Left lung (tissue), 10 donors: Measurements from ENCODE around the gene NMNAT3. TPM values are rescaled to one million over a fixed set of nuclear protein-coding genes. Genes with fewer than 3 reads are reported as not detected.

ENCODE experiments used
- ATAC-seq: fragments of 200-7000 bp; cut with Tn5 transposase; one replicate; pipeline ENCODE4 v1.9.1; 2020; ENCODE audit warnings: moderate library complexity
- DNase-seq, 4 donors: peaks; one replicate each; pipeline ENCODE4 v3.0.0-alpha.2; 2013 to 2020
- H3K27ac ChIP-seq, 2 donors: fragments of 200-600 bp; sonication (generic) in 1 of 2; one replicate each; pipeline versions ENCODE4 v1.5.0 to v1.8.0; 2020 to 2021
- H3K27me3 ChIP-seq, 2 donors: fragments of 200-600 bp; sonication (generic) in 1 of 2; one replicate each; pipeline versions ENCODE4 v1.5.0 to v1.8.0; 2020 to 2021
- H3K36me3 ChIP-seq, 2 donors: fragments of 200-600 bp; sonication (generic) in 1 of 2; one replicate each; pipeline versions ENCODE4 v1.5.0 to v1.8.0; 2020 to 2021
- H3K4me1 ChIP-seq, 2 donors: fragments of 200-600 bp; one replicate each; pipeline ENCODE4 v1.8.0; 2021
- H3K4me3 ChIP-seq, 2 donors: fragments of 200-600 bp; sonication (generic) in 1 of 2; one replicate each; pipeline versions ENCODE4 v1.5.0 to v1.8.0; 2020 to 2021; ENCODE audit warnings: mild to moderate bottlenecking in 1 of 2
- H3K9me3 ChIP-seq, 2 donors: fragments of 200-600 bp; sonication (generic) in 1 of 2; one replicate each; pipeline versions ENCODE4 v1.5.0 to v1.8.0; 2020 to 2021
- CTCF ChIP-seq, 2 donors: fragments of 200-600 bp; sonication (generic) in 1 of 2; IDR thresholded peaks; one replicate each; pipeline versions ENCODE4 v1.5.0 to v1.8.0; 2021; ENCODE audit warnings: antibody characterized with exemption in 2 of 2
- intact Hi-C, 2 donors: fragments of 100-400 bp; cut with DNase I; formaldehyde crosslinking; loops; one replicate each; pipeline versions ENCODE4 v1.11.2 to v1.14.2; 2022
- polyA plus RNA-seq, 6 donors: library from polyadenylated mRNA; unstranded; fragments of 120-200 nt; gene quantifications; one replicate each; pipeline ENCODE4 v1.2.1, GENCODE V29; 2013; ENCODE audit not compliant: insufficient read length in 6 of 6
- total RNA-seq, 2 donors: library from RNA; stranded (reverse); fragmentation: NEBNext Ultra II Directional; extraction: Animal tissue kit (Norgen Biotek cat#: 25700); gene quantifications; one replicate each; pipeline ENCODE4 v1.2.1, GENCODE V29; 2021
- donor health status: DM: no; HTN: yes; CAD: no.
- donor health status: DM: no; HTN: no; CAD: no.

Gene NMNAT3
- total and polyA plus RNA-seq, 8 donors: 3.2 to 8.0 (median 6.0) TPM

DNA sequence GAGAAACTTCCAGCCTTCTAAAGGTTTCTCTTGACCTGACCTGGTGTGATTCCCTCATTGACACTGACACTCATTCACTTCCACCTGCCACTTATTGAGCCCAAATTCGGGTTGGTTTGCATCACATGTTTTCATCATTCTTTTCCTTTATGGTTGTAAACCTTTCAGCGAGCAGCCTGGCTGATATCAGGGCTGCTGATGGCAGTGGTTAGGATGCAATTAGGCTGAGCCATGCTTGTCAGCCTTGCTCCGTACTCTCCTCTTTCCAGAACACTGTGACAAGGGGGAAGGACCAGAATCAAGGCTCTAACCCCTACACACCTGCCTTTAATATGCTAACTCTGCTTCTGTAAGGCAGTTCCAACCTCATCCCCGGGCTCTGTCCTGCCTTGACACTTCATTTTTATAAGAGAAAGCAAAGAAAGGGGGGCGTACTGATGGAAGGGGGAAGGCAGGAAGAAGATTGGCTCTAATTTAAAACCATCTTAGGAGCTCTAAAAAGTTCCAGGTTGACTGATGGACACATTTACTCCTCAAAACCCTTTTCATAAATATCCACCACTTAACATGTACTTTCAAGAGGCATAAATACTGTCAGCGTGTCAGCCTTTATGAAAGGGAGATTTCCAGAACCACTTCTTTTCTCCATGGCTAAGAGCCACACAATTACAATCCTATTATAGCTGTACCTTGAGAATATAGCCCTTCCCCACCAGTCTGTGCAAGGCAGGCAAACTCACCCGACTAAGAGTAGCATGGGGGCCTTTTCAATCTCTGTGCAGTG, 5.7 kb downstream of the NMNAT3 start:
- Histone ChIP-seq H3K4me3 (no peak overlapping the region), H3K4me1 (peaks cover 0 to 6% of the 10 kb centered on the region in 2 donors), H3K27me3 (no peaks in the 10 kb centered on the region), H3K27ac (no peak overlapping the region), H3K9me3 (no peaks in the 10 kb centered on the region), H3K36me3 (no peaks in the 10 kb centered on the region)
- DNase-seq: no peak
- intact Hi-C loops: no loop called here
- ATAC-seq: no peak
- TF ChIP-seq CTCF (IDR thresholded peaks at IDR 0.05): no peak

DNA sequence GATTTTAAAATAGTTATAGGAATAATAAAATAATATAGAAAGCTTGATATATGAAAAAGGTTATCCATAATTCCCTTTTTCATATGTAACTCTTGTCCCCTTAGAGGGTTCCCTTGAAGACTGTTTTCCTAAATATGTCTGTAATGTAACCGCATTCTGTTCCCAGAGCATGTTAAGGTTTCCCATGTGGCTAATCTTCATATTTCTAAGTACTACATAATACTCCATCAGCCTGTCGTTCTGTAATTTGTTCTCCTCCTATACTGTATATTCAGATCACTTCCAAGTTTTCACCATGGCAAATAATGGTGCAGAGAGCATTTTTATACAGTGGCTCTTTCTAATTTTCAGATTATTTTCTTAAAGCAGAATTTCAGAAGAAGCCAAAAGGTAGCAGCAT, 6.7 kb downstream of the NMNAT3 start:
- DNase-seq: no peak
- no peak overlapping the region for H3K4me3 ChIP-seq
- no peak for TF ChIP-seq CTCF (IDR thresholded peaks at IDR 0.05)
- intact Hi-C loops: no loop called here
- no peak for ATAC-seq
- no peaks in the 10 kb centered on the region for H3K36me3 ChIP-seq
- H3K27me3 ChIP-seq: no peaks in the 10 kb centered on the region
- no peak overlapping the region for H3K27ac ChIP-seq
- no peaks in the 10 kb centered on the region for H3K9me3 ChIP-seq
- no peaks in the 10 kb centered on the region for H3K4me1 ChIP-seq

DNA sequence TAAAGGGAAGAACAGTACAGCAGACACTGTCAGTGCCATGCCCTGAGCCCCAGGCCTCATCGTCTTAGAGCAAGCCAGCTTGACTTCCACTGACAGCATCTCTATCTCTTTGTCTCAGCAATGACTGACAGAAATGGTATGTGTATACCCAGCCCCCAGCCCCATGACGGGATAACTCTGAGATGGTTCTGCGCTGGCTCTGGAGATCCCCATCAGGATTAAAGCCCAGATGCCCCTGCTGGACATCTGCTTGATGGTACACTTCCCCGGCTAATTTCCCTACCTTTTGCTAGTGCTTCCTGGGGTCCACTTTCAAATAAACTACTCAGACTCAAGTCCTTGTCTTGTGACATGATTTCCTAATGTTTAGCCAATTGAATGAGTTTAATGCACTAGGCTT, 7.6 kb downstream of the NMNAT3 start:
- Histone ChIP-seq H3K27me3 (no peaks in the 10 kb centered on the region), H3K4me1 (no peaks in the 10 kb centered on the region), H3K9me3 (no peaks in the 10 kb centered on the region), H3K36me3 (no peaks in the 10 kb centered on the region), H3K4me3 (no peak overlapping the region), H3K27ac (no peak overlapping the region)
- no peak for DNase-seq
- TF ChIP-seq CTCF (IDR thresholded peaks at IDR 0.05): no peak
- no peak for ATAC-seq
- intact Hi-C loops: no loop called here

- Histone ChIP-seq H3K27ac (no peak overlapping the region), H3K27me3 (no peaks in the 10 kb centered on the region), H3K4me1 (no peaks in the 10 kb centered on the region), H3K36me3 (no peaks in the 10 kb centered on the region), H3K9me3 (no peaks in the 10 kb centered on the region), H3K4me3 (no peak overlapping the region)
- DNase-seq (no peak), ATAC-seq (no peak)
- no peak for TF ChIP-seq CTCF (IDR thresholded peaks at IDR 0.05)
- intact Hi-C loops: no loop called here
These were observed 9.4 kb downstream of the NMNAT3 start for GRCh38 chr3:139668332-139668731.

DNA sequence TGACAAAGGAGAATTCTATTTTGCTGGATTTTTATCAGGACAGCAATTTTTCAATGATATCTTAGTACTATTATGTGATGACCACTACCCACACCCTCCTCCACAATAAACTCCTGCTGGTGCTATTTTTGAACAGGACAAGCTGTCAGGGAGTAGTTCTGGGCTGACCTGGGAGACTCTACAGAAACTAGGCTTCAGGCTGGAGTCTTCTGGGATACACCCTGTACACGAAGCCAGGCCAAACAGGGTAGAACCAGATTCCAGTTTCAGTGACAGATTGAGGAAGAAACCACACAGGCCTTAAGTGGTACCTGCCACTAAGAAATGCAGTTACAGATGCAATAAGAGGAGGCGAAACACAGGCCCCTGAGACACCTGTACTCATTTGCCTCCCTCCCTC, 12.8 kb downstream of the NMNAT3 start:
- Histone ChIP-seq H3K27me3 (no peaks in the 10 kb centered on the region), H3K27ac (no peak overlapping the region), H3K4me3 (no peak overlapping the region), H3K36me3 (no peaks in the 10 kb centered on the region), H3K9me3 (no peaks in the 10 kb centered on the region), H3K4me1 (no peaks in the 10 kb centered on the region)
- no peak for ATAC-seq
- intact Hi-C loops: no loop called here
- no peak for TF ChIP-seq CTCF (IDR thresholded peaks at IDR 0.05)
- no peak for DNase-seq
